ENCODE results near the gene SLC25A15.
"Not testable (repeated sequence)": the region's sequence is repeated elsewhere in the genome, so short reads cannot be mapped to it uniquely, and the experiment has no call there.

The SLC25A15 gene

DNA sequence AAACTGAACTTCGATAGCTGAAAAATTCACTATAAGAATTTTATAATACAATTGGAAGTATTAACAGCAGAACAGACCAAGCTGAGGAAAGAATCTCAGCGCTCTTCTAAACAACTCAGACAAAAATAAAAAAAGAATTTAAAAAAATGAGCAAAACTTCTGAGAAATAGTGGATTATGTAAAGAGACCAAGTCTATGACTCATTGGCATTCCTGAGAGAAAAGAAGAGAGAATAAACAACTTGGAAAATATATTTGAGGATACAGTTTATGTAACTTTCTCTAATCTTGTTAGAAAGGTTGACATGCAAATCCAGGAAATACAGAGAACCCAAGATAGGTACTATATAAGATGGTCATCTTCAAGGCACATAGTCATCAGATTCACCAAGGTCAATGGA lies 25.4 kb downstream of the SLC25A15 start:
- DNase-seq = no peak

GRCh38 chr13:40818926-40819325 lies 29.5 kb downstream of the SLC25A15 start:
- DNase-seq = no peak

DNA sequence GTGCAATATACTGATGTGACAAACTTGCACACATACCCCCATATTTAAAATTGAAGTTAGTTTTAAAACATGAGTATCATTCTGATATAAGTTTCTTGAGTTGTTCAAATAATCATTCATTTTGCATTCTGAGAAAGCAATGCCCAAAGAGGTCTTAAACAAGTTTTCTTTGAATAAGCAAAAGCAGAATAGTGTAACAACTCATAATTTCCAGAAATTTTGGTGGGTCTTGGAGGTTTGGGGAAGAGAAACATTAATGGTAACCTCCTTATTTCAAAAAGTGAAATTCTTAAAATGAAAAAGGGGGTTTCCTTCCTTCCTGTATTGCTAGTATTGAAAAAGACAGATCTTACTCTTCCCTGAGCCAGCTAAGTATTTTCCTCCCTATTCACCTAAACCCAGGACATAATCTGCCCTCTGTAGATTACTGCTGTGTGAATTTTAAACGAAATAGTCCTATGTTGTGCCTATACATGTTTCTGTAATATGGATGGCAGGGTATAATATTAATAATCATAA lies 30.4 kb downstream of the SLC25A15 start:
- no peak for DNase-seq

GRCh38 chr13:40839725-40840124 lies 50.3 kb downstream of the SLC25A15 start:
- not testable (repeated sequence) for DNase-seq

DNA sequence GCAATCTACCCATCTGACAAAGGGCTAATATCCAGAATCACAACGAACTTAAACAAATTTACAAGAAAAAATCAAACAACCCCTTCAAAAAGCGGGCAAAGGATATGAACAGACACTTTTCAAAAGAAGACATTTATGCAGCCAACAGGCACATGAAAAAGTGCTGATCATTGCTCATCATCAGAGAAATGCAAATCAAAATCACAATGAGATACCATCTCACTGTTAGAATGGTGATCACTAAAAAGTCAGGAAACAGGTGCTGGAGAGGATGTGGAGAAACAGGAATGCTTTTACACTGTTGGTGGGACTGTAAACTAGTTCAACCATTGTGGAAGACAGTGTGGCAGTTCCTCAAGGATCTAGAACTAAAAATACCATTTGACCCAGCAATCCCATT lies 51.5 kb downstream of the SLC25A15 start:
- DNase-seq = not testable (repeated sequence)

Measured in NCI-H82 (cell line).